Amygdala (tissue), 56 donors: ENCODE data around the gene CTBP2.
A peak's percentile ranks its signal among the peaks of the same experiment; 100 is the strongest.

ENCODE experiments used
- DNase-seq, 56 donors: peaks; one replicate each; lab custom pipeline; 2025; lab: John Stamatoyannopoulos, UW

CTBP2 gene

DNA sequence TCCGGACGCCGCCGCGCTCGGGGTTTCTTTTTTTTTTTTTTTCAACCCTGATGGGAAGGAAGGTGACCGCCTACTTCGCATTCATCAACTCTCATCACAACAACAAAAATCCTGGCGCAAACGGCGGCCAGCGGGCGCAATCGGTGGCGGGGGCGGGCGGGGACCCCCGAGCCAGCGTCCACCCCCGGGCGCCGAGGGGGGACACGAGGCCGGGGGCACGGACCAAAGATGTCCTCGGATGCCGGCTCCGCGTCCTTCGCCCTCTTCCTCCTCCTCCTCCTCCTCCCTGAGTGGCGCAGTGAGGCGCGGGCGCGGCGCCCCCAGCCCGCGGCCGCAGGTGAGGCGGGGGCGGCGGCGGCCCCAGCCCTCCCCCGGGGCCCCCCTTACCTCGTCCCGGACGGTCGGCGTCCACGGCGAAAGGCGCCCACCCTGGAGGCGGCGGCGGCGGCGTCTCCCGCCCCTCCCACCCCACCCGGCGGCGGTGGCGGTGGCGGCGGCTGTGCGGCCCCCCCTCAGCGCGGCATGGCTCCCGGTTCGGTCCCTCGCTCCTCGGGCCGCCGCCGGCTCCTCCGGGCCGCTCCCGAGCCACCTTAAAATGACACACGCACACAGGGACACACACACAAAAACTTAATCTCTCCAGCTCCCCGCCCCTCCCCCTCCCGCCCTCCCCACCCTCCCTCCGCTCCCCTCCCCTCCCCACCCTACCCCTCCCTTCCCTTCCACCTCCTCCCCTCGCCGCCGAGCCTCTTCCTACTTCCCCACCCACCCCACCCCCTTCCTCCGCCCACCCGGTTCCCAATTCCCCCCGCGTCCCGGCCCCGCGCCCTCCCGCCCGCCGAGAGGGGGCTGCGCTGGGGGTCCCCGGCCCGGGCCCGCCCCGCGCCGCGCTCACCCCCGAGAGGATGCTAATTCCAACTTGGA is at the start of gene CTBP2:
TSS of gene CTBP2 (minus strand) at position 632 of the 924 bp plus-strand sequence.
- DNase-seq, result peak in 18 of 56 donors; percentile 31 to 65 (median 51)

- DNase-seq, result peak in 32 of 56 donors; percentile 3 to 52 (median 18)
These were observed 49.4 kb upstream of the CTBP2 start for GRCh38 chr10:125209591-125210355.

GRCh38 chr10:125208854-125209565 is 48.6 kb upstream of the CTBP2 start:
- no peak for DNase-seq

GRCh38 chr10:125206623-125207022 is 46.3 kb upstream of the CTBP2 start:
- no peak for DNase-seq

GRCh38 chr10:125205431-125205830 is 45.1 kb upstream of the CTBP2 start:
- DNase-seq, result no peak

DNA sequence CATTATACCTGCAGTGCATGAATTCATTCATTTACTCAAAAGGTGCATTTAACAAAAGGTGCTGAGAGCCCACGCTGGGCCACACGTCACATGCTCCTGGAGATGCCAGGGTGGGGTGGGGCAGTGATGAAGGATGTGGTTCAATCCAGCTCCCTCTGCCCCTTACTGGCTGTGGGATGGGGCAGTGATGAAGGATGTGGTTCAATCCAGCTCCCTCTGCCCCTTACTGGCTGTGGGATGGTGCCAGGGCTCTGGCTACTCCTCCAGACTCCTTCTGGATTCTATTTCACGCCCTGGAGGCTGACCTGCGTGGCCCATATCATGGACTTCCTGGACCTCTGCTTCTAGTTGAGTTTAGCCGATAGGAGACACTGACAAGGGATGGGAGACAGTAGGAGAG is 44.0 kb upstream of the CTBP2 start:
- no peak for DNase-seq

DNA sequence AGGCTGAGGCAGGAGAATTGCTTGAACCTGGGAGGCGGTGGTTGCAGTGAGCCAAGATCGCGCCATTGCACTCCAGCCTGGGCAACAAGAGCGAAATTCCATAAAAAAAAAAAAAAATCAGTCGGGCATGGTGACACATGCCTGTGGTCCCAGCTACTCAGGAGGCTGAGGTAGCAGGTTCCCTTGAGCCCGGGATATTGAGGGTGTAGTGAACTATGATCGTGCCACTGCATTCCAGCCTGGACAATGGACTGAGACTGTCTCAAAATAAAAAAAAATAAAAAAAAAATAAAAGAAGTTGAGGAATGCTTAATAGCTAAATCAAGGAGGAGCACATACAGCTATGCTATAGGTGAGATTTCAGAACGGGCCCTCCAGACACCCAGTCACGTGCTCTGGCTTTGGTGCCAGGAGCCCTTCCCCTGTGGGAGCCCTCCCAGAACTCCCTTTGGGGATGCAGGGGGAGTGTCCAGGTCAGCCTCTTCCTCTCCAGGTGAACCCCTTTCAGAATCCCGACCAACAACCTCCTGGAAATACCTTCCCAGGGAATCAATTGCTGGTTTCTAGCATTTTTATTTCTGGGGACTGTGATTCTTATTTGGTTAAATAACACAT is 42.9 kb upstream of the CTBP2 start:
- DNase-seq, result no peak

GRCh38 chr10:125201791-125202622 is 41.6 kb upstream of the CTBP2 start:
- DNase-seq, result no peak

GRCh38 chr10:125201108-125201524 is 40.8 kb upstream of the CTBP2 start:
- no peak for DNase-seq

DNA sequence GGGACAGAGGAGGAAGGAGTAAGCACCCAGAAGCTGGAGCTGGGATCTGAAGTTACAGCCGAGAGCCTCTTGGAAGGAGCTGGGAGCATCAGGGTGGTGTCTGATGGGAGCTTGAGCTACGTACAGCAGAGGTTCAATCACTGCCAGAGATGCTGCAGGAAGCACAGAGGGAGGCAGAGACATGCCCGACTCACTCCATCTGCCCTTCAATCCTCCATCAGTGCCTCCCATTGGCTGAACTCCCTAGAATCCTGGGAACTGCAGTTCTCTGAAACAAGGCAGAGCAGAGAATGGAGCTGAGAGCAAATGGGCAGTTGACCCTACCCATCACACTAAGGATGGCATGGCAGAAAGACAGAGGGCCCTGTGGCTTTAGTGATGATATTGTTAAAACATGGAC is 40.0 kb upstream of the CTBP2 start:
- no peak for DNase-seq

GRCh38 chr10:125199270-125199669 is 38.9 kb upstream of the CTBP2 start:
- DNase-seq, result no peak

DNA sequence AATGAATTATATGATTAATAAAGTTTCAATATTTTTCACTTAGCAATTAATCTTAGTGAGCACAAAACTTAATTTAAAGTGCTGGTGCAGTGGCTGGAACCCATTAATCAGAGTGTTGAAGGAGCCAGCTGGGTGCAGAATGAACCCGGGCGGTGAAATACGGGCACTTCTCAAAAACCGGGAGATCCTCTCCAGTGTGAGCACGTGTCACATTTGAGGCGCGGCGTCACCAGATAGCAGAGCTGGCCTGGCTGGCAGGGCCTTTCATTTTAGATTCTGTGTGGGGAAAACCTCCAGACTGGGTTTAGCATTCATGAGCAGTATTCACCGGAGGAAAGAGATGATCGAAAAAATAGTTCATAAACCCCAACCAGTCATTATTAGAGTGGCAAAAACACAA is 34.5 kb upstream of the CTBP2 start:
- no peak for DNase-seq

GRCh38 chr10:125193306-125193877 is 33.0 kb upstream of the CTBP2 start:
- no peak for DNase-seq

GRCh38 chr10:125192620-125193019 is 32.3 kb upstream of the CTBP2 start:
- no peak for DNase-seq

DNA sequence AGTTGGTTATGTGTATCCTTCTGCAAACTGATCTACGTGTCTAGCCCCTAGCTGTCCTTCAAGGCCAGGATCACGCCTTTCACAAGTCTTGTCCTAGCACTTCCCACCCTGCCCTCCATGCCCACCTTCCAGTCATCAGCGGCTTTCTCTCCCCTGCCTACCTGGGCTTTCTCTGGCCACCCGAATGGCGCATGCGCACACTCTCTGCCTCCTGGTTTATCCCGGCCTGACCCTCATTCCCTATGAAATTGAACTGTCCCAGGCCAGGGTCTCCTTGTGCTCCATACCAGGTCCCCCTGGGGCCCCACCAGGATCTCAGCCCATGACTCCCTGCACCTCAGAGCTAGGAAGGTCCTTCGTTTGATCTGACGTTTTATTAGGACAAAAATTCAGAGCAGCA is 31.6 kb upstream of the CTBP2 start:
- DNase-seq, result no peak

GRCh38 chr10:125190946-125191345 is 30.6 kb upstream of the CTBP2 start:
- DNase-seq, result peak in 27 of 56 donors; percentile 2 to 60 (median 19)

DNA sequence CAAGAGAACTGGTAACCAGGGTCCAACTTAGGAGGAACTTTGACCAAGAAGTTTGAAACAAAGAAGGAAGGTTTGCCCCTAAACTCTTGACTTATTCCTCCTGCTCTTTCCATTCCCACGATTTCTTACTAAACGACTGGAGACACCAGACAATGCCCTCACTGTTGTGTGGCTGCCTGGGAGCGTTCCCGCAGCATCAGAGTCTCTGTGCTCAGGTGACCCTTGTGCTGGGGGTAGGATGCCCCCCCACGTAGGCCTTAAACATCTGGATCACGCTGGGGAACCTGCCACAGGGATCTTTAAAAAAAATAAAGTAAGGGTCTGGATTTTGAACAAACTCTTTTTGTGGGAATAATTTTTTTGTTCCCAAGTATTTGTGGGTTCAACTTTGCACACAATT is 30.1 kb upstream of the CTBP2 start:
- DNase-seq, result no peak

GRCh38 chr10:125189162-125189561 is 28.8 kb upstream of the CTBP2 start:
- no peak for DNase-seq
